BLaER1 treated with 17β-estradiol and CSF1 and Interleukin-3, amounts not matched to agents 10 nM and 100 nM (cell line): Measurements from ENCODE around the gene ELAVL2.

ENCODE experiments used
- H3K27ac ChIP-seq, 11 experiments: shearing (Covaris generic); formaldehyde crosslinking; 2 replicates each; pipeline ENCODE4 v1.8.1; 2022
- H3K27me3 ChIP-seq, 11 experiments: shearing (Covaris generic); formaldehyde crosslinking; 2 replicates each; pipeline ENCODE4 v1.8.1; 2022
- H3K36me3 ChIP-seq, 11 experiments: shearing (Covaris generic); formaldehyde crosslinking; 2 replicates each; pipeline ENCODE4 v1.8.1; 2022
- H3K4me1 ChIP-seq, 10 experiments: shearing (Covaris generic); formaldehyde crosslinking; 2 replicates each; pipeline ENCODE4 v1.8.1; 2022
- H3K4me2 ChIP-seq, 11 experiments: shearing (Covaris generic); formaldehyde crosslinking; 2 replicates each; pipeline ENCODE4 v1.8.1; 2022
- H3K4me3 ChIP-seq, 10 experiments: shearing (Covaris generic); formaldehyde crosslinking; 2 replicates each; pipeline ENCODE4 v1.8.1; 2022
- H3K9ac ChIP-seq, 11 experiments: shearing (Covaris generic); formaldehyde crosslinking; 2 replicates each; pipeline ENCODE4 v1.8.1; 2022
- H3K9me3 ChIP-seq, 11 experiments: shearing (Covaris generic); formaldehyde crosslinking; replicated peaks in 1 of 11; 2 replicates each; pipeline ENCODE4 v1.8.1; 2022
- H4K20me1 ChIP-seq, 11 experiments: shearing (Covaris generic); formaldehyde crosslinking; 2 replicates each; pipeline ENCODE4 v1.8.1; 2022
- Cebpa-rat ChIP-seq, 11 experiments: shearing (Covaris generic); IDR thresholded peaks; 2 replicates each; pipeline ENCODE4 v1.8.1; 2022

ELAVL2 gene

GRCh38 chr9:23702311-23702922 is 123.6 kb downstream of the ELAVL2 start:
- no peak overlapping the region for H3K9ac ChIP-seq
- H3K27me3 ChIP-seq, result no peaks in the 10 kb centered on the region
- no peaks in the 10 kb centered on the region for H3K9me3 ChIP-seq
- H3K27ac ChIP-seq, result no peak overlapping the region
- no peaks in the 10 kb centered on the region for H3K4me1 ChIP-seq
- no peak for TF ChIP-seq Cebpa-rat (IDR thresholded peaks at IDR 0.05)
- H3K4me2 ChIP-seq, result no peak overlapping the region
- H3K4me3 ChIP-seq, result no peak overlapping the region
- no peaks in the 10 kb centered on the region for H3K36me3 ChIP-seq
- H4K20me1 ChIP-seq, result no peaks in the 10 kb centered on the region

- Histone ChIP-seq H3K27ac (no peak overlapping the region), H3K9ac (no peak overlapping the region), H3K4me2 (no peak overlapping the region), H4K20me1 (no peaks in the 10 kb centered on the region), H3K36me3 (no peaks in the 10 kb centered on the region), H3K27me3 (no peaks in the 10 kb centered on the region), H3K4me3 (no peak overlapping the region), H3K4me1 (no peaks in the 10 kb centered on the region), H3K9me3 (no peaks in the 10 kb centered on the region)
- TF ChIP-seq Cebpa-rat (IDR thresholded peaks at IDR 0.05), result no peak
Measured at GRCh38 chr9:23701291-23701690, 124.7 kb downstream of the ELAVL2 start.

GRCh38 chr9:23700359-23700758 is 125.7 kb downstream of the ELAVL2 start:
- Histone ChIP-seq H3K4me1 (no peaks in the 10 kb centered on the region), H3K9ac (no peak overlapping the region), H3K27me3 (no peaks in the 10 kb centered on the region)

GRCh38 chr9:23698161-23698560 is 127.9 kb downstream of the ELAVL2 start:
- Histone ChIP-seq H3K4me1 (no peaks in the 10 kb centered on the region), H3K9ac (no peak overlapping the region), H4K20me1 (no peaks in the 10 kb centered on the region), H3K4me2 (no peak overlapping the region), H3K9me3 (no peaks in the 10 kb centered on the region), H3K27ac (no peak overlapping the region), H3K4me3 (no peak overlapping the region), H3K36me3 (no peaks in the 10 kb centered on the region), H3K27me3 (no peaks in the 10 kb centered on the region)
- no peak for TF ChIP-seq Cebpa-rat (IDR thresholded peaks at IDR 0.05)

More at GRCh38 chr9:23700359-23700758, 125.7 kb downstream of the ELAVL2 start:
- H3K27ac ChIP-seq, result no peak overlapping the region
- H3K9me3 ChIP-seq, result no peaks in the 10 kb centered on the region
- H3K4me2 ChIP-seq, result no peak overlapping the region
- TF ChIP-seq Cebpa-rat (IDR thresholded peaks at IDR 0.05), result no peak
- no peaks in the 10 kb centered on the region for H3K36me3 ChIP-seq
- H3K4me3 ChIP-seq, result no peak overlapping the region
- H4K20me1 ChIP-seq, result no peaks in the 10 kb centered on the region

GRCh38 chr9:23695572-23695971 is 130.5 kb downstream of the ELAVL2 start:
- no peak for TF ChIP-seq Cebpa-rat (IDR thresholded peaks at IDR 0.05)
- Histone ChIP-seq H3K4me1 (no peaks in the 10 kb centered on the region), H3K36me3 (no peaks in the 10 kb centered on the region), H4K20me1 (no peaks in the 10 kb centered on the region), H3K27me3 (no peaks in the 10 kb centered on the region), H3K4me3 (no peak overlapping the region), H3K4me2 (no peak overlapping the region), H3K9me3 (no peaks in the 10 kb centered on the region), H3K9ac (no peak overlapping the region), H3K27ac (no peak overlapping the region)

GRCh38 chr9:23693374-23693773 is 132.7 kb downstream of the ELAVL2 start:
- Histone ChIP-seq H3K4me2 (no peak overlapping the region), H3K27me3 (no peaks in the 10 kb centered on the region), H3K4me3 (no peak overlapping the region), H3K27ac (no peak overlapping the region), H3K4me1 (no peaks in the 10 kb centered on the region), H3K36me3 (no peaks in the 10 kb centered on the region), H3K9me3 (no peaks in the 10 kb centered on the region), H3K9ac (no peak overlapping the region), H4K20me1 (no peaks in the 10 kb centered on the region)
- no peak for TF ChIP-seq Cebpa-rat (IDR thresholded peaks at IDR 0.05)

- no peaks in the 10 kb centered on the region for H3K9me3 ChIP-seq
- no peak overlapping the region for H3K9ac ChIP-seq
- no peak overlapping the region for H3K4me2 ChIP-seq
- no peaks in the 10 kb centered on the region for H4K20me1 ChIP-seq
- no peak for TF ChIP-seq Cebpa-rat (IDR thresholded peaks at IDR 0.05)
- no peaks in the 10 kb centered on the region for H3K27me3 ChIP-seq
- peaks cover 0 to 8% (median 0%) of the 10 kb centered on the region in 10 experiments; a peak in 4 of 20 replicates for H3K4me1 ChIP-seq
- no peaks in the 10 kb centered on the region for H3K36me3 ChIP-seq
- H3K4me3 ChIP-seq, result no peak overlapping the region
- no peak overlapping the region for H3K27ac ChIP-seq
Measured at GRCh38 chr9:23686896-23687295, 139.1 kb downstream of the ELAVL2 start.

GRCh38 chr9:23686257-23686656 is 139.8 kb downstream of the ELAVL2 start:
- Histone ChIP-seq H3K4me2 (no peak overlapping the region), H3K36me3 (no peaks in the 10 kb centered on the region), H3K27me3 (no peaks in the 10 kb centered on the region), H3K9me3 (no peaks in the 10 kb centered on the region), H3K4me3 (no peak overlapping the region), H4K20me1 (no peaks in the 10 kb centered on the region), H3K9ac (no peak overlapping the region), H3K27ac (no peak overlapping the region), H3K4me1 (peaks cover 0 to 8% (median 0%) of the 10 kb centered on the region in 10 experiments; a peak in 4 of 20 replicates)
- no peak for TF ChIP-seq Cebpa-rat (IDR thresholded peaks at IDR 0.05)

GRCh38 chr9:23683611-23684061 is 142.4 kb downstream of the ELAVL2 start:
- H3K4me3 ChIP-seq, result no peak overlapping the region
- H3K4me1 ChIP-seq, result peaks cover 0 to 8% (median 0%) of the 10 kb centered on the region in 10 experiments; a peak in 4 of 20 replicates
- H3K9ac ChIP-seq, result no peak overlapping the region

GRCh38 chr9:23682891-23683431 is 143.1 kb downstream of the ELAVL2 start:
- Histone ChIP-seq H3K9me3 (no peaks in the 10 kb centered on the region), H3K4me3 (no peak overlapping the region), H3K4me1 (peaks cover 0 to 8% (median 0%) of the 10 kb centered on the region in 10 experiments; a peak in 4 of 20 replicates), H3K36me3 (no peaks in the 10 kb centered on the region), H3K9ac (no peak overlapping the region), H3K27me3 (no peaks in the 10 kb centered on the region), H4K20me1 (no peaks in the 10 kb centered on the region), H3K27ac (no peak overlapping the region), H3K4me2 (0 out of 22 replicates have a peak overlapping the region, but pooled peaks of 1 of the 11 experiments have one; percentile 23)
- no peak for TF ChIP-seq Cebpa-rat (IDR thresholded peaks at IDR 0.05)

More at GRCh38 chr9:23683611-23684061, 142.4 kb downstream of the ELAVL2 start:
- no peaks in the 10 kb centered on the region for H3K36me3 ChIP-seq
- H3K4me2 ChIP-seq, result no peak overlapping the region
- no peaks in the 10 kb centered on the region for H3K27me3 ChIP-seq
- TF ChIP-seq Cebpa-rat (IDR thresholded peaks at IDR 0.05), result no peak
- no peak overlapping the region for H3K27ac ChIP-seq
- H3K9me3 ChIP-seq, result no peaks in the 10 kb centered on the region
- H4K20me1 ChIP-seq, result no peaks in the 10 kb centered on the region
